ENCODE measurements around the gene JADE2.

JADE2 gene

GRCh38 chr5:134524826-134525682 is at the start of gene JADE2:
Gene JADE2, plus strand, starts transcription at chr5:134525670. Its CDS starts 10,188 bp downstream, at chr5:134535858.
- peak; percentile 86 for DNase-seq (ENCODE audit: low read depth)
- TF ChIP-seq CTCF (IDR thresholded peaks at IDR 0.05; ENCODE audit: insufficient read depth, low read depth, low read length, missing control alignments) = no peak
- H3K4me3 ChIP-seq (ENCODE audit: low read depth, low read length) = peak within 1 kb of the TSS; percentile 95

- no peak for DNase-seq (ENCODE audit: low read depth)
- TF ChIP-seq CTCF (IDR thresholded peaks at IDR 0.05; ENCODE audit: insufficient read depth, low read depth, low read length, missing control alignments) = no peak
- no peak overlapping the region for H3K4me3 ChIP-seq (ENCODE audit: low read depth, low read length)
These were observed 47.8 kb upstream of the JADE2 start for GRCh38 chr5:134477462-134478245.

- TF ChIP-seq CTCF (IDR thresholded peaks at IDR 0.05; ENCODE audit: insufficient read depth, low read depth, low read length, missing control alignments) = no peak
- DNase-seq (ENCODE audit: low read depth) = no peak
- no peak overlapping the region for H3K4me3 ChIP-seq (ENCODE audit: low read depth, low read length)
These were observed 45.6 kb upstream of the JADE2 start for GRCh38 chr5:134479839-134480238.

GRCh38 chr5:134489227-134489944 is 36.1 kb upstream of the JADE2 start:
- H3K4me3 ChIP-seq (ENCODE audit: low read depth, low read length) = no peak overlapping the region
- no peak for DNase-seq (ENCODE audit: low read depth)
- TF ChIP-seq CTCF (IDR thresholded peaks at IDR 0.05; ENCODE audit: insufficient read depth, low read depth, low read length, missing control alignments) = no peak

- no peak for DNase-seq (ENCODE audit: low read depth)
- TF ChIP-seq CTCF (IDR thresholded peaks at IDR 0.05; ENCODE audit: insufficient read depth, low read depth, low read length, missing control alignments) = no peak
- no peak overlapping the region for H3K4me3 ChIP-seq (ENCODE audit: low read depth, low read length)
These were observed 35.1 kb upstream of the JADE2 start for GRCh38 chr5:134490255-134490924.

GRCh38 chr5:134490925-134491271 is 34.6 kb upstream of the JADE2 start:
- DNase-seq (ENCODE audit: low read depth) = no peak
- H3K4me3 ChIP-seq (ENCODE audit: low read depth, low read length) = no peak overlapping the region
- no peak for TF ChIP-seq CTCF (IDR thresholded peaks at IDR 0.05; ENCODE audit: insufficient read depth, low read depth, low read length, missing control alignments)

Data from GM12865 (cell line).